ENCODE measurements around the gene TPP2. TPM values are rescaled to one million over a fixed set of nuclear protein-coding genes. Genes with fewer than 3 reads are reported as not detected.
A peak's percentile ranks its signal among the peaks of the same experiment; 100 is the strongest.

TPP2 gene
- total RNA-seq (10 to 100 TPM; 28.2 to 55.6 TPM), polyA plus RNA-seq (10 to 100 TPM; 14.0 to 16.6 TPM)

DNA sequence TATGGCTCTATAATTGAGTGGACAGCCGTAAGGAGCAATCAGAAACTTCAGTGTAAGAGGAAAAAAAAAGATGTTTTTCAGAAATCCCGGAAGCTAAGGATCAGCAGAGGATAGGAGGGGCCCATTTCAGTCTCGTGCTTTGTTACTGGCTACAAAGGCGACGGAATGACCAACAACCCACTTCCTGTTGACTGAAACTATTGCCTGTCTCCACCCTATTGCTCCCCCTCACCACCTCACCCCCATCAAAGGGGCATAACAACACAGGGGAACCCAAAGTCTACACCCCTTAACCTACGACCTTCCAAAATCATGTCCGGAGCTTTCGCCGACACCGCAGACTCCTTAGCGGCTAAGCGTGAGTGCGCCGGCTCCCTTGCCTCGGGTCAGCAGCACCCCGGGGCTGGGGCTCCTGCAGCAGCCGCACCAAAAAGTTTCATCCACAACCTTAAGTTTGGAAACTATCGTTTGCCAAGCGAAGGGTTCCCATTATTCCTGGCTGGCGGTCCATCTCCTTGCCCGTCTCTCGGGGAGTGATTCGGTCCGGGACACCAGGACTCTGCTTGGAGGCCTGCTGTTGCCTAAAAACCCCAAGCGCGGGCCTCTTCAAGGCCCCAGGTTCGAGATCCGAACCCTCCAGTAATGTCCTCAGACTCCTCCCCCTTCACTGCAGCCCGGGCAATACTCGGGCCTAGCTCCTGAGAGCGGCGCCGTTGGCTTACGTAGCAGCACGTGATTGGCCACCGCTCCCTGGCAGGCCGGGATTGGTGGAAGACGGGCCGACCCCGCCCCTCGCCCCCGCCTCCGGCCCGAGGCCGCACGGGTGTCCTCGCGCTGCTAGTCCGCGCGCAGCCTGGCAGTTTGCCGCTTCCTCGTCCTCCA is at the start of gene TPP2:
TSS of gene TPP2 (plus strand) at position 840 of the 882 bp plus-strand sequence. CDS start 53 bp downstream, outside the sequence.
- Histone ChIP-seq H3K27me3 (ENCODE audit: control insufficient read depth in 4 of 4, insufficient read depth in 4 of 4, low read length in 3 of 4) (no peaks in the 10 kb centered on the region), H3K4me3 (ENCODE audit: low read depth in 1 of 3, low read length in 3 of 3) (peak within 1 kb of the TSS; percentile 84 to 100 (median 97)), H3K36me3 (ENCODE audit: control insufficient read depth in 4 of 4, insufficient read depth in 3 of 4, low read depth in 1 of 4, low read length in 3 of 4) (peaks cover 0 to 5% (median 0%) of the 10 kb centered on the region in 4 donors), H3K27ac (ENCODE audit: low read depth in 1 of 2, low read length in 2 of 2) (peak within 1 kb of the TSS; percentile 97 to 99), H3K9ac (ENCODE audit: low read depth in 1 of 2, low read length in 2 of 2) (peak within 1 kb of the TSS; percentile 91 to 93), H3K4me1 (ENCODE audit: control insufficient read depth in 4 of 4, insufficient read depth in 4 of 4, low read length in 3 of 4) (peaks cover 9 to 51% (median 38%) of the 10 kb centered on the region in 4 donors), H3K9me3 (ENCODE audit: control insufficient read depth in 4 of 4, low read length in 3 of 4) (no peaks in the 10 kb centered on the region)
- TF ChIP-seq, protein P1, sequence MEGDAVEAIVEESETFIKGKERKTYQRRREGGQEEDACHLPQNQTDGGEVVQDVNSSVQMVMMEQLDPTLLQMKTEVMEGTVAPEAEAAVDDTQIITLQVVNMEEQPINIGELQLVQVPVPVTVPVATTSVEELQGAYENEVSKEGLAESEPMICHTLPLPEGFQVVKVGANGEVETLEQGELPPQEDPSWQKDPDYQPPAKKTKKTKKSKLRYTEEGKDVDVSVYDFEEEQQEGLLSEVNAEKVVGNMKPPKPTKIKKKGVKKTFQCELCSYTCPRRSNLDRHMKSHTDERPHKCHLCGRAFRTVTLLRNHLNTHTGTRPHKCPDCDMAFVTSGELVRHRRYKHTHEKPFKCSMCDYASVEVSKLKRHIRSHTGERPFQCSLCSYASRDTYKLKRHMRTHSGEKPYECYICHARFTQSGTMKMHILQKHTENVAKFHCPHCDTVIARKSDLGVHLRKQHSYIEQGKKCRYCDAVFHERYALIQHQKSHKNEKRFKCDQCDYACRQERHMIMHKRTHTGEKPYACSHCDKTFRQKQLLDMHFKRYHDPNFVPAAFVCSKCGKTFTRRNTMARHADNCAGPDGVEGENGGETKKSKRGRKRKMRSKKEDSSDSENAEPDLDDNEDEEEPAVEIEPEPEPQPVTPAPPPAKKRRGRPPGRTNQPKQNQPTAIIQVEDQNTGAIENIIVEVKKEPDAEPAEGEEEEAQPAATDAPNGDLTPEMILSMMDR (IDR thresholded peaks at IDR 0.05; ENCODE audit: low read depth, low read length, missing input control): no peak
- TF ChIP-seq, protein P2, sequence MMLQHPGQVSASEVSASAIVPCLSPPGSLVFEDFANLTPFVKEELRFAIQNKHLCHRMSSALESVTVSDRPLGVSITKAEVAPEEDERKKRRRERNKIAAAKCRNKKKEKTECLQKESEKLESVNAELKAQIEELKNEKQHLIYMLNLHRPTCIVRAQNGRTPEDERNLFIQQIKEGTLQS (IDR thresholded peaks at IDR 0.05): no peak
- TF ChIP-seq FOXA2 (IDR thresholded peaks at IDR 0.05): peak; percentile 36
- TF ChIP-seq SP1 (IDR thresholded peaks at IDR 0.05): peak; percentile 85
- no peak for TF ChIP-seq HNF4G (IDR thresholded peaks at IDR 0.05)
- TF ChIP-seq NR2F2 (IDR thresholded peaks at IDR 0.05): peak; percentile 74
- peak; percentile 74 for TF ChIP-seq YY1 (IDR thresholded peaks at IDR 0.05)
- TF ChIP-seq FOXA1 (IDR thresholded peaks at IDR 0.05): no peak
- TF ChIP-seq HNF4A (conservative IDR thresholded peaks at IDR 0.05): peak in 1 of 2 donors; percentile 4
- peak; percentile 63 to 78 for TF ChIP-seq GABPA (IDR thresholded peaks at IDR 0.05 in 1 of 2, conservative IDR thresholded peaks at IDR 0.05 in 1 of 2)
- TF ChIP-seq RXRA (IDR thresholded peaks at IDR 0.05): peak in 1 of 2 donors; percentile 5
- TF ChIP-seq, protein P3, sequence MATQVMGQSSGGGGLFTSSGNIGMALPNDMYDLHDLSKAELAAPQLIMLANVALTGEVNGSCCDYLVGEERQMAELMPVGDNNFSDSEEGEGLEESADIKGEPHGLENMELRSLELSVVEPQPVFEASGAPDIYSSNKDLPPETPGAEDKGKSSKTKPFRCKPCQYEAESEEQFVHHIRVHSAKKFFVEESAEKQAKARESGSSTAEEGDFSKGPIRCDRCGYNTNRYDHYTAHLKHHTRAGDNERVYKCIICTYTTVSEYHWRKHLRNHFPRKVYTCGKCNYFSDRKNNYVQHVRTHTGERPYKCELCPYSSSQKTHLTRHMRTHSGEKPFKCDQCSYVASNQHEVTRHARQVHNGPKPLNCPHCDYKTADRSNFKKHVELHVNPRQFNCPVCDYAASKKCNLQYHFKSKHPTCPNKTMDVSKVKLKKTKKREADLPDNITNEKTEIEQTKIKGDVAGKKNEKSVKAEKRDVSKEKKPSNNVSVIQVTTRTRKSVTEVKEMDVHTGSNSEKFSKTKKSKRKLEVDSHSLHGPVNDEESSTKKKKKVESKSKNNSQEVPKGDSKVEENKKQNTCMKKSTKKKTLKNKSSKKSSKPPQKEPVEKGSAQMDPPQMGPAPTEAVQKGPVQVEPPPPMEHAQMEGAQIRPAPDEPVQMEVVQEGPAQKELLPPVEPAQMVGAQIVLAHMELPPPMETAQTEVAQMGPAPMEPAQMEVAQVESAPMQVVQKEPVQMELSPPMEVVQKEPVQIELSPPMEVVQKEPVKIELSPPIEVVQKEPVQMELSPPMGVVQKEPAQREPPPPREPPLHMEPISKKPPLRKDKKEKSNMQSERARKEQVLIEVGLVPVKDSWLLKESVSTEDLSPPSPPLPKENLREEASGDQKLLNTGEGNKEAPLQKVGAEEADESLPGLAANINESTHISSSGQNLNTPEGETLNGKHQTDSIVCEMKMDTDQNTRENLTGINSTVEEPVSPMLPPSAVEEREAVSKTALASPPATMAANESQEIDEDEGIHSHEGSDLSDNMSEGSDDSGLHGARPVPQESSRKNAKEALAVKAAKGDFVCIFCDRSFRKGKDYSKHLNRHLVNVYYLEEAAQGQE (IDR thresholded peaks at IDR 0.05): peak; percentile 60
- peak in 1 of 2 donors; percentile 16 for TF ChIP-seq JUND (IDR thresholded peaks at IDR 0.05)
- TF ChIP-seq, protein P4, sequence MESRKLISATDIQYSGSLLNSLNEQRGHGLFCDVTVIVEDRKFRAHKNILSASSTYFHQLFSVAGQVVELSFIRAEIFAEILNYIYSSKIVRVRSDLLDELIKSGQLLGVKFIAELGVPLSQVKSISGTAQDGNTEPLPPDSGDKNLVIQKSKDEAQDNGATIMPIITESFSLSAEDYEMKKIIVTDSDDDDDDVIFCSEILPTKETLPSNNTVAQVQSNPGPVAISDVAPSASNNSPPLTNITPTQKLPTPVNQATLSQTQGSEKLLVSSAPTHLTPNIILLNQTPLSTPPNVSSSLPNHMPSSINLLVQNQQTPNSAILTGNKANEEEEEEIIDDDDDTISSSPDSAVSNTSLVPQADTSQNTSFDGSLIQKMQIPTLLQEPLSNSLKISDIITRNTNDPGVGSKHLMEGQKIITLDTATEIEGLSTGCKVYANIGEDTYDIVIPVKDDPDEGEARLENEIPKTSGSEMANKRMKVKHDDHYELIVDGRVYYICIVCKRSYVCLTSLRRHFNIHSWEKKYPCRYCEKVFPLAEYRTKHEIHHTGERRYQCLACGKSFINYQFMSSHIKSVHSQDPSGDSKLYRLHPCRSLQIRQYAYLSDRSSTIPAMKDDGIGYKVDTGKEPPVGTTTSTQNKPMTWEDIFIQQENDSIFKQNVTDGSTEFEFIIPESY (IDR thresholded peaks at IDR 0.05): no peak
- TF ChIP-seq, protein P5, sequence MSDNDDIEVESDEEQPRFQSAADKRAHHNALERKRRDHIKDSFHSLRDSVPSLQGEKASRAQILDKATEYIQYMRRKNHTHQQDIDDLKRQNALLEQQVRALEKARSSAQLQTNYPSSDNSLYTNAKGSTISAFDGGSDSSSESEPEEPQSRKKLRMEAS (IDR thresholded peaks at IDR 0.05): no peak
- peak; percentile 80 for TF ChIP-seq TAF1 (conservative IDR thresholded peaks at IDR 0.05)
- TF ChIP-seq EGR1 (IDR thresholded peaks at IDR 0.05; ENCODE audit: low read depth in 2 of 2): peak; percentile 76 to 79
- peak in 1 of 2 donors; percentile 6 for TF ChIP-seq RAD21 (IDR thresholded peaks at IDR 0.05)
- under 1% methylated on average over 53 of the region's 53 CpGs for WGBS
- DNase-seq (ENCODE audit: low spot score): peak; percentile 99

All from liver (tissue), 9 donors.